Measurements from ENCODE around the gene LRP5.
A peak's percentile ranks its signal among the peaks of the same experiment; 100 is the strongest.
"Not testable (repeated sequence)": the region's sequence is repeated elsewhere in the genome, so short reads cannot be mapped to it uniquely, and the experiment has no call there.

LRP5 gene

GRCh38 chr11:68337399-68337835 lies 25.0 kb downstream of the LRP5 start:
- Histone ChIP-seq H3K27ac (ENCODE audit: low read depth, low read length) (no peak overlapping the region), H3K27me3 (ENCODE audit: control insufficient read depth in 1 of 2, insufficient read depth in 2 of 2, low read length in 2 of 2) (no peaks in the 10 kb centered on the region), H3K4me1 (ENCODE audit: control insufficient read depth in 1 of 2, insufficient read depth in 2 of 2, low read length in 2 of 2) (peaks cover 38 to 47% of the 10 kb centered on the region in 2 donors), H3K4me3 (ENCODE audit: low read depth in 1 of 2, low read length in 2 of 2) (no peak overlapping the region), H3K9me3 (ENCODE audit: control insufficient read depth in 1 of 2, low read length in 2 of 2) (no peaks in the 10 kb centered on the region), H3K9ac (ENCODE audit: low read depth in 1 of 2, low read length in 2 of 2) (no peak overlapping the region), H3K36me3 (ENCODE audit: control insufficient read depth in 1 of 2, insufficient read depth in 2 of 2, low read length in 2 of 2) (no peaks in the 10 kb centered on the region)

GRCh38 chr11:68338051-68338780 lies 25.8 kb downstream of the LRP5 start:
- Histone ChIP-seq H3K36me3 (ENCODE audit: control insufficient read depth in 1 of 2, insufficient read depth in 2 of 2, low read length in 2 of 2) (no peaks in the 10 kb centered on the region), H3K27ac (ENCODE audit: low read depth, low read length) (no peak overlapping the region), H3K27me3 (ENCODE audit: control insufficient read depth in 1 of 2, insufficient read depth in 2 of 2, low read length in 2 of 2) (no peaks in the 10 kb centered on the region), H3K9ac (ENCODE audit: low read depth in 1 of 2, low read length in 2 of 2) (no peak overlapping the region), H3K4me3 (ENCODE audit: low read depth in 1 of 2, low read length in 2 of 2) (no peak overlapping the region), H3K4me1 (ENCODE audit: control insufficient read depth in 1 of 2, insufficient read depth in 2 of 2, low read length in 2 of 2) (peaks cover 39 to 48% of the 10 kb centered on the region in 2 donors), H3K9me3 (ENCODE audit: control insufficient read depth in 1 of 2, low read length in 2 of 2) (no peaks in the 10 kb centered on the region)

GRCh38 chr11:68340003-68340767 lies 27.8 kb downstream of the LRP5 start:
- no peaks in the 10 kb centered on the region for H3K9me3 ChIP-seq (ENCODE audit: control insufficient read depth in 1 of 2, low read length in 2 of 2)
- no peaks in the 10 kb centered on the region for H3K36me3 ChIP-seq (ENCODE audit: control insufficient read depth in 1 of 2, insufficient read depth in 2 of 2, low read length in 2 of 2)
- H3K27ac ChIP-seq (ENCODE audit: low read depth, low read length) = no peak overlapping the region
- H3K27me3 ChIP-seq (ENCODE audit: control insufficient read depth in 1 of 2, insufficient read depth in 2 of 2, low read length in 2 of 2) = no peaks in the 10 kb centered on the region
- peaks cover 52 to 53% of the 10 kb centered on the region in 2 donors for H3K4me1 ChIP-seq (ENCODE audit: control insufficient read depth in 1 of 2, insufficient read depth in 2 of 2, low read length in 2 of 2)
- H3K4me3 ChIP-seq (ENCODE audit: low read depth in 1 of 2, low read length in 2 of 2) = no peak overlapping the region
- H3K9ac ChIP-seq (ENCODE audit: low read depth in 1 of 2, low read length in 2 of 2) = no peak overlapping the region

GRCh38 chr11:68340784-68341556 lies 28.6 kb downstream of the LRP5 start:
- Histone ChIP-seq H3K4me1 (ENCODE audit: control insufficient read depth in 1 of 2, insufficient read depth in 2 of 2, low read length in 2 of 2) (peaks cover 47 to 48% of the 10 kb centered on the region in 2 donors), H3K9ac (ENCODE audit: low read depth in 1 of 2, low read length in 2 of 2) (no peak overlapping the region)

GRCh38 chr11:68341557-68342458 lies 29.4 kb downstream of the LRP5 start:
- peaks cover 50 to 53% of the 10 kb centered on the region in 2 donors for H3K4me1 ChIP-seq (ENCODE audit: control insufficient read depth in 1 of 2, insufficient read depth in 2 of 2, low read length in 2 of 2)
- H3K4me3 ChIP-seq (ENCODE audit: low read depth in 1 of 2, low read length in 2 of 2) = no peak overlapping the region
- no peak overlapping the region for H3K27ac ChIP-seq (ENCODE audit: low read depth, low read length)
- no peaks in the 10 kb centered on the region for H3K9me3 ChIP-seq (ENCODE audit: control insufficient read depth in 1 of 2, low read length in 2 of 2)
- H3K27me3 ChIP-seq (ENCODE audit: control insufficient read depth in 1 of 2, insufficient read depth in 2 of 2, low read length in 2 of 2) = no peaks in the 10 kb centered on the region
- H3K9ac ChIP-seq (ENCODE audit: low read depth in 1 of 2, low read length in 2 of 2) = peak overlapping the region; percentile 18 to 39
- no peaks in the 10 kb centered on the region for H3K36me3 ChIP-seq (ENCODE audit: control insufficient read depth in 1 of 2, insufficient read depth in 2 of 2, low read length in 2 of 2)

More at GRCh38 chr11:68340784-68341556, 28.6 kb downstream of the LRP5 start:
- Histone ChIP-seq H3K27me3 (ENCODE audit: control insufficient read depth in 1 of 2, insufficient read depth in 2 of 2, low read length in 2 of 2) (no peaks in the 10 kb centered on the region), H3K4me3 (ENCODE audit: low read depth in 1 of 2, low read length in 2 of 2) (no peak overlapping the region), H3K9me3 (ENCODE audit: control insufficient read depth in 1 of 2, low read length in 2 of 2) (no peaks in the 10 kb centered on the region), H3K36me3 (ENCODE audit: control insufficient read depth in 1 of 2, insufficient read depth in 2 of 2, low read length in 2 of 2) (no peaks in the 10 kb centered on the region), H3K27ac (ENCODE audit: low read depth, low read length) (no peak overlapping the region)

GRCh38 chr11:68342459-68343158 lies 30.2 kb downstream of the LRP5 start:
- Histone ChIP-seq H3K27me3 (ENCODE audit: control insufficient read depth in 1 of 2, insufficient read depth in 2 of 2, low read length in 2 of 2) (no peaks in the 10 kb centered on the region), H3K4me1 (ENCODE audit: control insufficient read depth in 1 of 2, insufficient read depth in 2 of 2, low read length in 2 of 2) (peaks cover 48 to 49% of the 10 kb centered on the region in 2 donors), H3K9me3 (ENCODE audit: control insufficient read depth in 1 of 2, low read length in 2 of 2) (no peaks in the 10 kb centered on the region), H3K9ac (ENCODE audit: low read depth in 1 of 2, low read length in 2 of 2) (peak overlapping the region; percentile 18 to 39), H3K4me3 (ENCODE audit: low read depth in 1 of 2, low read length in 2 of 2) (no peak overlapping the region), H3K27ac (ENCODE audit: low read depth, low read length) (peak overlapping the region; percentile 44), H3K36me3 (ENCODE audit: control insufficient read depth in 1 of 2, insufficient read depth in 2 of 2, low read length in 2 of 2) (peaks cover 0 to 1% of the 10 kb centered on the region in 2 donors)

GRCh38 chr11:68343761-68344256 lies 31.4 kb downstream of the LRP5 start:
- Histone ChIP-seq H3K27me3 (ENCODE audit: control insufficient read depth in 1 of 2, insufficient read depth in 2 of 2, low read length in 2 of 2) (no peaks in the 10 kb centered on the region), H3K9ac (ENCODE audit: low read depth in 1 of 2, low read length in 2 of 2) (no peak overlapping the region), H3K4me1 (ENCODE audit: control insufficient read depth in 1 of 2, insufficient read depth in 2 of 2, low read length in 2 of 2) (peaks cover 38 to 49% of the 10 kb centered on the region in 2 donors), H3K27ac (ENCODE audit: low read depth, low read length) (no peak overlapping the region), H3K9me3 (ENCODE audit: control insufficient read depth in 1 of 2, low read length in 2 of 2) (no peaks in the 10 kb centered on the region), H3K4me3 (ENCODE audit: low read depth in 1 of 2, low read length in 2 of 2) (peak overlapping the region; percentile 2 to 22), H3K36me3 (ENCODE audit: control insufficient read depth in 1 of 2, insufficient read depth in 2 of 2, low read length in 2 of 2) (peaks cover 0 to 7% of the 10 kb centered on the region in 2 donors)

- H3K4me3 ChIP-seq (ENCODE audit: low read depth in 1 of 2, low read length in 2 of 2); H3K27me3 ChIP-seq (ENCODE audit: control insufficient read depth in 1 of 2, insufficient read depth in 2 of 2, low read length in 2 of 2); H3K27ac ChIP-seq (ENCODE audit: low read depth, low read length); H3K9ac ChIP-seq (ENCODE audit: low read depth in 1 of 2, low read length in 2 of 2); H3K9me3 ChIP-seq (ENCODE audit: control insufficient read depth in 1 of 2, low read length in 2 of 2): not testable (repeated sequence)
- peaks cover 0 to 13% of the 10 kb centered on the region in 2 donors for H3K36me3 ChIP-seq (ENCODE audit: control insufficient read depth in 1 of 2, insufficient read depth in 2 of 2, low read length in 2 of 2)
- peaks cover 47 to 59% of the 10 kb centered on the region in 2 donors for H3K4me1 ChIP-seq (ENCODE audit: control insufficient read depth in 1 of 2, insufficient read depth in 2 of 2, low read length in 2 of 2)
Measured at GRCh38 chr11:68344821-68345220, 32.4 kb downstream of the LRP5 start.

Data from duodenal mucosa (tissue), 2 donors.